Stimulated activated naive B cell treated with anti-CD40 and anti-IgM and Interleukin-4, amounts not matched to agents 10 μg/mL and 1 μg/mL and 100 μg/mL, for 72 hours (primary cell): Measurements from ENCODE around the gene INTS1.
A peak's percentile ranks its signal among the peaks of the same experiment; 100 is the strongest.
"Not testable (repeated sequence)": the region's sequence is repeated elsewhere in the genome, so short reads cannot be mapped to it uniquely, and the experiment has no call there.

Experiments
- ATAC-seq, 2 donors: fragments of 150-1000 bp; cut with Tn5 transposase; replicated peaks; 2 replicates each; pipeline ENCODE4 v1.10.0; 2021; ENCODE audit warnings: moderate library complexity in 1 of 2
- DNase-seq: peaks from one replicate; pipeline ENCODE4 v3.0.0; 2021
- H3K27ac Mint-ChIP-seq: one replicate; pipeline ENCODE4 v1.8.0; 2022; ENCODE audit warnings: mild to moderate bottlenecking, mixed read lengths
- H3K27me3 Mint-ChIP-seq, 2 donors: one replicate each; pipeline ENCODE4 v1.8.0; 2022; ENCODE audit warnings: mixed read lengths in 2 of 2
- H3K36me3 Mint-ChIP-seq, 2 donors: one replicate each; pipeline ENCODE4 v1.8.0; 2022; ENCODE audit warnings: mixed read lengths in 2 of 2, mild to moderate bottlenecking in 1 of 2
- H3K4me1 Mint-ChIP-seq, 2 donors: one replicate each; pipeline ENCODE4 v1.8.0; 2022; ENCODE audit warnings: mixed read lengths in 2 of 2, mild to moderate bottlenecking in 1 of 2
- H3K4me3 Mint-ChIP-seq, 2 donors: one replicate each; pipeline ENCODE4 v1.8.0; 2022; ENCODE audit warnings: mild to moderate bottlenecking in 2 of 2, mixed read lengths in 2 of 2, moderate library complexity in 1 of 2
- H3K9me3 Mint-ChIP-seq, 2 donors: one replicate each; pipeline ENCODE4 v1.8.0; 2022; ENCODE audit warnings: mixed read lengths in 2 of 2, mild to moderate bottlenecking in 1 of 2

The INTS1 gene

GRCh38 chr7:1530946-1531262 lies 26.7 kb upstream of the INTS1 start:
- Mint-ChIP-seq H3K27ac (no peak overlapping the region), H3K4me3 (no peak overlapping the region), H3K9me3 (no peaks in the 10 kb centered on the region), H3K4me1 (peaks cover 21 to 34% of the 10 kb centered on the region in 2 donors), H3K27me3 (peaks cover 0 to 9% of the 10 kb centered on the region in 2 donors), H3K36me3 (peaks cover 3 to 16% of the 10 kb centered on the region in 2 donors)
- ATAC-seq: peak; percentile 18 to 30
- DNase-seq: no peak

DNA sequence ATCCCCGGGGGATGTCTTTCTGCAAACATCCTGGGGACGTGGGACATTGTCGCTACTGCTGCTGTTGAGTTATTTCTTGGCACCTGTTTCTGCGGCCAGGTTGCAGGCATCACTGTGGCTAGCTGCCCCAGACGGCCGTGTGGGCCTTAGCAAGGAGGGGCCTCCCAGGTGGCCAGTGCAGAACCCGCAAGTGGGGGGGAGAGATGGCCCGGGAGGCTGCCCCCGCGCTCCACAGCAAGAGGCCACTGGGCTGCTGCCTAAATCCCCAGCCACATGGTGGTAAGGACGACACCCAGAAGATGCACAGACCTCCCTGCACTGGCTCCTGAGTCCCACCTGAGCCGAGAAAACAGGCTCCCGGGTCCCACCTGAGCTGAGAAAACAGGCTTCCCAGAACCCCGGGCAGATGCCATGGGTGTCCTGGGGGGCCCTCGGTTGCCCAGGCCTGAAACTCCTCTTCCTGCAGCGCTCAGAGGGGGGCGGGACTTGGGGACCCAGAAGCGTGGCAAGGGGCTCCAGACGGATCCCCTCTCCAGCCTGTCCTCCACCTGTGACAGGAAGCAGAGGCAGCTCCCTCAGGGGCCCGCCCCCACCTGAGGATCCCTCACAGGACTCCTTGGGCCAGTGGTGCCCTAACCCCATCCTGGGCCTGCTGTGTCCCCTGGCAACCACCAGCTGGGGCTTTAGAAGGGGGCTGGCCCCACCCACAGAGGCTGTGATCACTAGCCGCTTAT lies 25.4 kb upstream of the INTS1 start:
- peak overlapping the region; percentile 74 to 75 for H3K4me3 Mint-ChIP-seq

GRCh38 chr7:1526271-1526754 lies 22.1 kb upstream of the INTS1 start:
- DNase-seq (no peak), ATAC-seq (no peak)
- H3K36me3 Mint-ChIP-seq: no peaks in the 10 kb centered on the region
- H3K9me3 Mint-ChIP-seq: peaks cover 0 to 2% of the 10 kb centered on the region in 2 donors
- H3K4me1 Mint-ChIP-seq: peaks cover 8% of the 10 kb centered on the region in 2 donors
- H3K27me3 Mint-ChIP-seq: peaks cover 0 to 12% of the 10 kb centered on the region in 2 donors
- H3K4me3 Mint-ChIP-seq: no peak overlapping the region
- peak overlapping the region; percentile 9 for H3K27ac Mint-ChIP-seq

More for the DNA sequence above, 25.4 kb upstream of the INTS1 start:
- Mint-ChIP-seq H3K27ac (peak overlapping the region; percentile 62), H3K36me3 (peaks cover 3 to 13% of the 10 kb centered on the region in 2 donors), H3K9me3 (no peaks in the 10 kb centered on the region), H3K27me3 (peaks cover 0 to 12% of the 10 kb centered on the region in 2 donors), H3K4me1 (peaks cover 21 to 33% of the 10 kb centered on the region in 2 donors)
- DNase-seq (no peak), ATAC-seq (no peak)

- Mint-ChIP-seq H3K4me1 (peaks cover 8 to 11% of the 10 kb centered on the region in 2 donors), H3K27ac (no peak overlapping the region), H3K36me3 (no peaks in the 10 kb centered on the region), H3K4me3 (no peak overlapping the region), H3K27me3 (peaks cover 0 to 12% of the 10 kb centered on the region in 2 donors), H3K9me3 (peaks cover 0 to 2% of the 10 kb centered on the region in 2 donors)
- ATAC-seq (no peak), DNase-seq (no peak)
These were observed 21.2 kb upstream of the INTS1 start for GRCh38 chr7:1525409-1525808.

DNA sequence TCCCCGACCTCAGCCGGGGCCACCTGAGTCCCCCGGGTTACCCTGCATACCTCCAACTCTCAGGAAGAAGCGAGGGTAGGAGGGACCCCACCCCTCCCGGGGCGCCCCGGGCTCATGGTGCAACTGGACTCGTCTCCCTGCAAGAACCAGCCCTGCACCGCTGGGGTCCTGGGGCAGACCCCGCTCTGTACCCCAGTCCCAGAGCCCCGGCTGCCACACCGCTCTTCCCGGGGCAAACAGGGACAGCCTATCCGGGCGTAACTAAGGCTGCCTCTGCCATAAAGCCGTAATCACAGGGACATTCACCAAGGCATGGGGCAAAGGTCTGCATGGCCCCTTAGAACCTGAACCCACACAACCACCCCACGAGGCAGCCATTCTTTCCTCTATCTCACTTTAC lies 19.7 kb upstream of the INTS1 start:
- no peak overlapping the region for H3K27ac Mint-ChIP-seq
- H3K9me3 Mint-ChIP-seq: peaks cover 8 to 9% of the 10 kb centered on the region in 2 donors
- H3K36me3 Mint-ChIP-seq: peaks cover 0 to 6% of the 10 kb centered on the region in 2 donors
- ATAC-seq: no peak
- H3K4me1 Mint-ChIP-seq: peaks cover 8 to 11% of the 10 kb centered on the region in 2 donors
- no peak for DNase-seq
- no peak overlapping the region for H3K4me3 Mint-ChIP-seq
- peaks cover 0 to 12% of the 10 kb centered on the region in 2 donors for H3K27me3 Mint-ChIP-seq

DNA sequence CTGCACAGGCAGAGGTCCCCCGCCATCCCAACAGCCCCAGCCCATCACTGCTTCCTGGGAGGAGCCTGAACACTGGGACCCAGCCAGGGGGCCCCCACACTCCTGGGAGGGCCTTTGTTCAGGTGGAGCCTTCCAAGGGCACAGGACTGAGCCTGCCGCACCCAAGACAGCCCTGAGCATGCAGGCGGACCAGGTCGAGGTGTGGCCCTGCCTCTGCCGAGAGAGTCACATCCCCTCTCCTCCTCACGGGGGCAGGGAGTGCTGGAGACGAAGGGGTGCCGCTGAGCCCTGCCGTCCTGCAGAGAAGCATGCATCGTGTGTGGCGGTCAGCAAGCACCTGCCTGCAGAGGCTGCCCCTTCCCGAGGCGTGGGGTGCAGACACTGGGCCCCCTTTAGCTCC lies 19.0 kb upstream of the INTS1 start:
- Mint-ChIP-seq H3K4me1 (peaks cover 8 to 11% of the 10 kb centered on the region in 2 donors), H3K36me3 (peaks cover 0 to 6% of the 10 kb centered on the region in 2 donors), H3K4me3 (no peak overlapping the region), H3K27me3 (peaks cover 0 to 12% of the 10 kb centered on the region in 2 donors), H3K27ac (no peak overlapping the region), H3K9me3 (peaks cover 8 to 10% of the 10 kb centered on the region in 2 donors)
- ATAC-seq: no peak
- DNase-seq: no peak

- ATAC-seq: peak; percentile 29 to 61
- H3K4me1 Mint-ChIP-seq: peaks cover 6 to 11% of the 10 kb centered on the region in 2 donors
- H3K36me3 Mint-ChIP-seq: peaks cover 0 to 6% of the 10 kb centered on the region in 2 donors
- H3K9me3 Mint-ChIP-seq: peaks cover 8 to 10% of the 10 kb centered on the region in 2 donors
- H3K27me3 Mint-ChIP-seq: peaks cover 0 to 7% of the 10 kb centered on the region in 2 donors
- DNase-seq: no peak
- no peak overlapping the region for H3K4me3 Mint-ChIP-seq
- H3K27ac Mint-ChIP-seq: no peak overlapping the region
These were observed 17.3 kb upstream of the INTS1 start for GRCh38 chr7:1521456-1521855.

DNA sequence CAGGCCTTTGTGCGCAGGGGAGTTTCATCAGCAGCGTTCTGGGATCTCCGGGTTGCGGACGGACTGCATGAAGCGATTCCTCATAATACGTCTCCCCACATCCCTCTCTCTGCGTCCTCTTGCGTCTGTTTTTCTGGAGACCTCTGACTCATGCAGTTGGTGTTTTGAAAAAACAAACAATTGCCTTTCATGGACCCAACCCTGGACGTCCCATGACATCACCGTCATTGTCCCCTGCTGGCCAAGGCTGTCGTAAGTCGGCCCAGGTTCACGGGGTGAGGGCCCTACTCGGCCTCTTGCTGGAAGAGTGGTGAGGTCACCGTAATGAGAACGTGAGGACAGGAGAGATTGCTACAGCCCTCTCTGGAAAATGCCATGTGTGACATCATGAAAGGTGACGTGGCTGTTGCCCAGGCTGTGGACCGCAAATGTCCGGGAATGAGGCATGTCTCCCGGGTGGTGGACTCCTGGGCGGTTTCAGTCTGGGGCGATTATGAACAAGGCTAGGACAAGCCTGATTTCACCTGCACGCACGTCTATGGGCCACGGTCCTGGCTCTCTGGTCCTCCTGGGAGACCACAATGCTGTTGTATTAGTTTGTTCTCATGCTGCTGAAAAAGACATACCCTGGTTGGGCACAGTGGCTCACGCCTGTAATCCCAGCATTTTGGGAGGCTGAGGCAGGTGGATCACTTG lies 16.5 kb upstream of the INTS1 start:
- H3K27me3 Mint-ChIP-seq: peaks cover 0 to under 1% of the 10 kb centered on the region in 2 donors
- peaks cover 8 to 10% of the 10 kb centered on the region in 2 donors for H3K9me3 Mint-ChIP-seq
- peaks cover 0 to 6% of the 10 kb centered on the region in 2 donors for H3K36me3 Mint-ChIP-seq
- H3K4me1 Mint-ChIP-seq: peaks cover 6 to 11% of the 10 kb centered on the region in 2 donors
- no peak overlapping the region for H3K4me3 Mint-ChIP-seq
- no peak for DNase-seq
- no peak overlapping the region for H3K27ac Mint-ChIP-seq
- ATAC-seq: no peak

- H3K4me1 Mint-ChIP-seq: peaks cover 10 to 11% of the 10 kb centered on the region in 2 donors
- not testable (repeated sequence) for H3K4me3 Mint-ChIP-seq, H3K9me3 Mint-ChIP-seq, H3K36me3 Mint-ChIP-seq, H3K27ac Mint-ChIP-seq, DNase-seq, ATAC-seq, H3K27me3 Mint-ChIP-seq
These were observed 15.2 kb upstream of the INTS1 start for GRCh38 chr7:1519322-1519922.

- no peak overlapping the region for H3K27ac Mint-ChIP-seq
- peaks cover 0 to 6% of the 10 kb centered on the region in 2 donors for H3K36me3 Mint-ChIP-seq
- H3K4me3 Mint-ChIP-seq: no peak overlapping the region
- DNase-seq: no peak
- H3K9me3 Mint-ChIP-seq: peaks cover 8% of the 10 kb centered on the region in 2 donors
- H3K4me1 Mint-ChIP-seq: peaks cover 28 to 29% of the 10 kb centered on the region in 2 donors
- no peaks in the 10 kb centered on the region for H3K27me3 Mint-ChIP-seq
- no peak for ATAC-seq
These were observed 12.5 kb upstream of the INTS1 start for GRCh38 chr7:1516586-1517251.

DNA sequence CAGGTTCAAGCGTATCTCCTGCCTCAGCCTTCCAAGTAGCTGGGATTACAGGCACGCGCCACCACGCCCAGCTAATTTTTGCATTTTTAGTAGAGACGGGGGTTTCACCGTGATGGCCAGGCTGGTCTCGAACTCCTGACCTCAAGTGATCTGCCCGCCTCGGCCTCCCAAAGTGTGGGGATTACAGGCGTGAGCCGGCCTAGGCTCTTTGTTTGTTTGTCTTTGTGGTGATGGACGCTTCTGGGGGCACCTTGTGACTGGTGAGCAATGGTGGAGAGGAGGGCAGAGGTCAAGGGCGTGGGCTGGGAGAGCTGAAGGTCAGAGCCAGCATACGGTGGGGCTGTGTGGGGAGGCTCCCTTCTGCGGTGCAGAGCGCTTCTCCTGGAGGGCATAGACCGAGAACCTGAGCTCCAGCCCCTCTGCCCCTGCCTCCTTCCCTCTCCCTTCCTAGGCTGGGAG lies 11.3 kb upstream of the INTS1 start:
- not testable (repeated sequence) for ATAC-seq, H3K27me3 Mint-ChIP-seq, DNase-seq, H3K9me3 Mint-ChIP-seq, H3K27ac Mint-ChIP-seq, H3K4me3 Mint-ChIP-seq, H3K36me3 Mint-ChIP-seq
- peaks cover 31 to 33% of the 10 kb centered on the region in 2 donors for H3K4me1 Mint-ChIP-seq

DNA sequence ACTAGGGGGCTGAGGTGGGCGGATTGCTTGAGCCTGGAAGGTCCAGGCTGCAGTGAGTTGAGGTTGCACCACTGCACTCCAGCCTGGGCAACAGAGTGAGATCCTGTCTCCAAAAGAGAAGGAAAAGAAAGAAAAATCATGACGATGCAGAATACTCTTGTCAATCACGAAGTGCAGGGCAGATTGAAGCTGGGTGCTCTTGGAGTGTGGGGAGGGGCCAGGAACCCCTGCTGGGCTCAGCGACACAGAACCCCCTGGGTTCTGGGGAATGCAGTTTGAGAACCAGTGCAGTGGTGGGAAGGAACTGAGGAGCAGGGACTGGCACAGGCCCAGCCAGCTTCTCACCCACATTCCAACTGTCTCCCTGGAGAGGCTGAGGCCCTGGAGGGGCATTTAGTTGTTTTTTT lies 10.8 kb upstream of the INTS1 start:
- DNase-seq (no peak), ATAC-seq (no peak)
- Mint-ChIP-seq H3K9me3 (peaks cover 8% of the 10 kb centered on the region in 2 donors), H3K27ac (no peak overlapping the region), H3K4me1 (peaks cover 33 to 38% of the 10 kb centered on the region in 2 donors), H3K36me3 (peaks cover 0 to 6% of the 10 kb centered on the region in 2 donors), H3K27me3 (no peaks in the 10 kb centered on the region), H3K4me3 (no peak overlapping the region)

- no peaks in the 10 kb centered on the region for H3K27me3 Mint-ChIP-seq
- H3K4me3 Mint-ChIP-seq: no peak overlapping the region
- H3K9me3 Mint-ChIP-seq: peaks cover 5 to 6% of the 10 kb centered on the region in 2 donors
- H3K4me1 Mint-ChIP-seq: peaks cover 33 to 38% of the 10 kb centered on the region in 2 donors
- peaks cover 0 to 6% of the 10 kb centered on the region in 2 donors for H3K36me3 Mint-ChIP-seq
- no peak for ATAC-seq
- peak overlapping the region; percentile 81 for H3K27ac Mint-ChIP-seq
- DNase-seq: no peak
These were observed 10.2 kb upstream of the INTS1 start for GRCh38 chr7:1514407-1514806.

GRCh38 chr7:1513657-1514095 lies 9.5 kb upstream of the INTS1 start:
- H3K36me3 Mint-ChIP-seq: no peaks in the 10 kb centered on the region
- H3K27me3 Mint-ChIP-seq: no peaks in the 10 kb centered on the region

More at GRCh38 chr7:1513657-1514095, 9.5 kb upstream of the INTS1 start:
- DNase-seq: no peak
- H3K27ac Mint-ChIP-seq: peak overlapping the region; percentile 90
- peak overlapping the region in 1 of 2 donors; percentile 74 for H3K4me3 Mint-ChIP-seq
- H3K4me1 Mint-ChIP-seq: peaks cover 36 to 38% of the 10 kb centered on the region in 2 donors
- no peaks in the 10 kb centered on the region for H3K9me3 Mint-ChIP-seq
- no peak for ATAC-seq
